OCI-LY1 (cell line): Measurements from ENCODE around the gene CLASRP.

Experiments
- H2AFZ ChIP-seq: fragments of 200-600 bp; sonication (generic), shearing (Covaris generic); 2 replicates; pipeline ENCODE4 v1.6.0; 2014; ENCODE audit warnings: antibody characterized with exemption, mild to moderate bottlenecking, low read length
- H3F3A ChIP-seq: fragments of 200-600 bp; sonication (generic), shearing (Covaris generic); 2 replicates; pipeline ENCODE4 v1.6.0; 2014; ENCODE audit warnings: mild to moderate bottlenecking, antibody characterized with exemption, low read length, moderate library complexity; ENCODE audit not compliant: insufficient read depth
- H3K27ac ChIP-seq: fragments of 200-600 bp; sonication (generic); 2 replicates; pipeline ENCODE4 v1.5.1; 2014; ENCODE audit warnings: low read length, mixed run types, mild to moderate bottlenecking, low read depth; ENCODE audit not compliant: poor library complexity, severe bottlenecking
- H3K27me3 ChIP-seq: fragments of 200-600 bp; sonication (generic); 2 replicates; pipeline ENCODE4 v1.6.0; 2014; ENCODE audit warnings: antibody characterized with exemption, mild to moderate bottlenecking, low read length, moderate library complexity; ENCODE audit not compliant: insufficient read depth
- H3K36me3 ChIP-seq: fragments of 200-600 bp; sonication (generic); 2 replicates; pipeline ENCODE4 v1.6.1; 2014; ENCODE audit warnings: mild to moderate bottlenecking, antibody characterized with exemption, low read length, moderate library complexity, mixed read lengths; ENCODE audit not compliant: insufficient read depth
- H3K4me1 ChIP-seq: fragments of 200-600 bp; sonication (generic); 2 replicates; pipeline ENCODE4 v1.5.1; 2014; ENCODE audit warnings: mild to moderate bottlenecking, low read length, moderate library complexity; ENCODE audit not compliant: insufficient read depth, severe bottlenecking
- H3K4me2 ChIP-seq: fragments of 200-600 bp; sonication (generic), shearing (Covaris generic); 2 replicates; pipeline ENCODE4 v1.6.1; 2014; ENCODE audit warnings: low read length
- H3K4me3 ChIP-seq: fragments of 200-600 bp; sonication (generic); 2 replicates; pipeline ENCODE4 v1.5.1; 2014; ENCODE audit warnings: low read length, low read depth, mild to moderate bottlenecking, mixed read lengths; ENCODE audit not compliant: poor library complexity, severe bottlenecking
- H3K79me2 ChIP-seq: fragments of 200-600 bp; shearing (Covaris generic); 2 replicates; pipeline ENCODE4 v1.6.1; 2016; ENCODE audit warnings: mixed run types, low read length, mixed read lengths; ENCODE audit not compliant: insufficient read depth
- H3K9ac ChIP-seq: fragments of 200-600 bp; sonication (generic), shearing (Covaris generic); 2 replicates; pipeline ENCODE4 v1.6.1; 2014; ENCODE audit warnings: mild to moderate bottlenecking, low read length, mixed read lengths
- H3K9me2 ChIP-seq: fragments of 200-600 bp; sonication (generic), shearing (Covaris generic); 2 replicates; pipeline ENCODE4 v1.6.1; 2014; ENCODE audit warnings: low read depth, mild to moderate bottlenecking, low read length, mixed read lengths
- H3K9me3 ChIP-seq: fragments of 200-600 bp; shearing (Covaris generic); 2 replicates; pipeline ENCODE4 v1.6.1; 2014; ENCODE audit warnings: low read length, mixed read lengths
- H4K20me1 ChIP-seq: fragments of 200-600 bp; sonication (generic), shearing (Covaris generic); 2 replicates; pipeline ENCODE4 v1.6.0; 2016; ENCODE audit warnings: mild to moderate bottlenecking, low read length; ENCODE audit not compliant: insufficient read depth
- EZH2 ChIP-seq: fragments of 200-600 bp; sonication (generic), shearing (Covaris generic); IDR thresholded peaks from 2 replicates; pipeline ENCODE4 v1.8.0; 2017; ENCODE audit warnings: borderline replicate concordance, mixed run types, mild to moderate bottlenecking, antibody characterized with exemption, low read length, moderate library complexity, mixed read lengths
- TF ChIP-seq, protein P1 (sequence below): fragments of 200-600 bp; sonication (generic), shearing (Covaris generic); IDR thresholded peaks from 2 replicates; pipeline ENCODE4 v1.5.1; 2017; ENCODE audit warnings: mild to moderate bottlenecking, antibody characterized with exemption, low read length, moderate library complexity, mixed read lengths

The CLASRP gene

DNA sequence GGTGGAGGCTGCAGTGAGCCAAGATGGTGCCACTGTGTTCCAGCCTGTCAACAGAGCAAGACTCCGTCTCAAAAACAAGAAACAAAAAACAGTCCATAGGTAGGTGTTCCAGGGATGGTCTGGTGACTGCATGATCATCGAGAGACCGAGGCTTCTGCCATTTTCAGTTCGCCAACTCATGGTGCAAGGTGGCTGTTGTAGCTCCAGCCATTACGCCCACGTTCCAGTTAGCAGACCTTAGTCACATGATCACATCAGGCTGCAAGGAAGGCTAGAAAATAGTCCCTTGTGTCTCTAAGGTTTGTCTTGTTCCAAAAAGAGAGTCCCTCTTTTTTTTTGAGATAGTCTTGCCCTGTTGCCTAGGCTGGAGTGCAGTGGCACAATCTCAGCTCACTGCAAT, 3.1 kb upstream of the CLASRP start:
- Histone ChIP-seq H2AFZ (no peak overlapping the region), H3K9ac (no peak overlapping the region), H3K4me2 (no peak overlapping the region), H3K27me3 (no peaks in the 10 kb centered on the region), H3K36me3 (peaks cover 71% of the 10 kb centered on the region), H3F3A (no peaks in the 10 kb centered on the region), H3K4me3 (no peak overlapping the region), H3K9me2 (no peaks in the 10 kb centered on the region), H4K20me1 (no peaks in the 10 kb centered on the region), H3K9me3 (no peaks in the 10 kb centered on the region), H3K79me2 (peaks cover 18% of the 10 kb centered on the region), H3K27ac (no peak overlapping the region), H3K4me1 (peaks cover 14% of the 10 kb centered on the region)
- TF ChIP-seq, protein P1, sequence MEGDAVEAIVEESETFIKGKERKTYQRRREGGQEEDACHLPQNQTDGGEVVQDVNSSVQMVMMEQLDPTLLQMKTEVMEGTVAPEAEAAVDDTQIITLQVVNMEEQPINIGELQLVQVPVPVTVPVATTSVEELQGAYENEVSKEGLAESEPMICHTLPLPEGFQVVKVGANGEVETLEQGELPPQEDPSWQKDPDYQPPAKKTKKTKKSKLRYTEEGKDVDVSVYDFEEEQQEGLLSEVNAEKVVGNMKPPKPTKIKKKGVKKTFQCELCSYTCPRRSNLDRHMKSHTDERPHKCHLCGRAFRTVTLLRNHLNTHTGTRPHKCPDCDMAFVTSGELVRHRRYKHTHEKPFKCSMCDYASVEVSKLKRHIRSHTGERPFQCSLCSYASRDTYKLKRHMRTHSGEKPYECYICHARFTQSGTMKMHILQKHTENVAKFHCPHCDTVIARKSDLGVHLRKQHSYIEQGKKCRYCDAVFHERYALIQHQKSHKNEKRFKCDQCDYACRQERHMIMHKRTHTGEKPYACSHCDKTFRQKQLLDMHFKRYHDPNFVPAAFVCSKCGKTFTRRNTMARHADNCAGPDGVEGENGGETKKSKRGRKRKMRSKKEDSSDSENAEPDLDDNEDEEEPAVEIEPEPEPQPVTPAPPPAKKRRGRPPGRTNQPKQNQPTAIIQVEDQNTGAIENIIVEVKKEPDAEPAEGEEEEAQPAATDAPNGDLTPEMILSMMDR, result no peak
- no peak for TF ChIP-seq EZH2

DNA sequence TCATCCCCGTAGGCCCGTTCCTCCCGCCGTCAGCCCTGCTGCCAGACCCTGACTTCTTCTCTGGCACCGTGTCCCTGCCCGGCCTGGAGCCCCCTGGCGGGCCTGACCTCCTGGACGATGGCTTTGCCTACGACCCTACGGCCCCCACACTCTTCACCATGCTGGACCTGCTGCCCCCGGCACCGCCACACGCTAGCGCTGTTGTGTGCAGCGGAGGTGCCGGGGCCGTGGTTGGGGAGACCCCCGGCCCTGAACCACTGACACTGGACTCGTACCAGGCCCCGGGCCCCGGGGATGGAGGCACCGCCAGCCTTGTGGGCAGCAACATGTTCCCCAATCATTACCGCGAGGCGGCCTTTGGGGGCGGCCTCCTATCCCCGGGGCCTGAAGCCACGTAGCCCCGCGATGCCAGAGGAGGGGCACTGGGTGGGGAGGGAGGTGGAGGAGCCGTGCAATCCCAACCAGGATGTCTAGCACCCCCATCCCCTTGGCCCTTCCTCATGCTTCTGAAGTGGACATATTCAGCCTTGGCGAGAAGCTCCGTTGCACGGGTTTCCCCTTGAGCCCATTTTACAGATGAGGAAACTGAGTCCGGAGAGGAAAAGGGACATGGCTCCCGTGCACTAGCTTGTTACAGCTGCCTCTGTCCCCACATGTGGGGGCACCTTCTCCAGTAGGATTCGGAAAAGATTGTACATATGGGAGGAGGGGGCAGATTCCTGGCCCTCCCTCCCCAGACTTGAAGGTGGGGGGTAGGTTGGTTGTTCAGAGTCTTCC, 1.3 kb upstream of the CLASRP start:
- Histone ChIP-seq H3K9ac (no peak overlapping the region), H3K36me3 (peaks cover 77% of the 10 kb centered on the region), H3K79me2 (peaks cover 30% of the 10 kb centered on the region), H3K4me2 (no peak overlapping the region), H3K4me3 (no peak overlapping the region), H3K9me3 (no peaks in the 10 kb centered on the region), H3F3A (no peaks in the 10 kb centered on the region), H3K27ac (no peak overlapping the region), H4K20me1 (no peaks in the 10 kb centered on the region), H3K27me3 (no peaks in the 10 kb centered on the region), H3K9me2 (no peaks in the 10 kb centered on the region), H2AFZ (no peak overlapping the region), H3K4me1 (peaks cover 28% of the 10 kb centered on the region)
- TF ChIP-seq, protein P1, result no peak
- no peak for TF ChIP-seq EZH2

DNA sequence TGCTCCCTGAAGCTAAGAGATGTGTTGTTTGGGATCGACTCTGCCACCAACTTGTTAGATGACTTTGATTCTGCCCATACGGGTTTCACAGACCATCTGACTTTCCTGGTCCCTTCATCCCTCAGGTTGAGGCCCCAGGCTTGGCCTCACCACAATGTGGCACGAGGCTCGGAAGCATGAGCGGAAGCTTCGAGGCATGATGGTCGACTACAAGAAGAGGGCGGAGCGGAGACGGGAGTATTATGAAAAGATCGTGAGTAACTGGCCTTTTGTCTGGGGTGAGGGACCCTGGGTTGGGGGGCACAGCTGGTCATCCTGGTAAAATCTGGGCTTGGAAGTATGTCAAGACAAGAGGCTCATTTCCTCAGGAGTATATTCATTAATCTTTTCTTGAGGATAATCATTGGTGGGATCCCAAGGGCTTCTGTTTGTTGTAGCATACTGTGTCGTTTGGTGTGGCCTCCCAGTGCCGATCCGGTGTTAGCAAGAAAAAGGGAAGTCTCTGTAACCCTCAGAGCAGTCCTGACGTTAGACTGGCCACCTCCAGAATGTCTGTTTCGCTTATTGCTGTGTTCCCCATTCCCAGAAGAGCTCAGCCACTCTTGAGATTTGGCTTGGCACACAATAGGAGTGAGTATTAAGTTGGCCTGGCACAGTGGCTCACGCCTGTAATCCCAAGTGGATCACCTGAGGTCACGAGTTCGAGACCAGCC, 1.4 kb downstream of the CLASRP start:
- Histone ChIP-seq H3K4me2 (peak overlapping the region; percentile 99), H3K27ac (peak overlapping the region; percentile 88), H3K4me3 (peak overlapping the region; percentile 99), H3K79me2 (peaks cover 30% of the 10 kb centered on the region), H3K4me1 (peaks cover 39% of the 10 kb centered on the region), H3F3A (peaks cover 5% of the 10 kb centered on the region; the same call in 1 of the 2 replicates), H3K36me3 (peaks cover 81% of the 10 kb centered on the region), H2AFZ (no peak overlapping the region), H3K9me2 (no peaks in the 10 kb centered on the region), H4K20me1 (no peaks in the 10 kb centered on the region), H3K9ac (peak overlapping the region; percentile 99), H3K27me3 (no peaks in the 10 kb centered on the region), H3K9me3 (no peaks in the 10 kb centered on the region)
- no peak for TF ChIP-seq EZH2
- TF ChIP-seq, protein P1, result no peak
